Choroid plexus epithelial cell (primary cell): ENCODE results near the gene USP43.
A peak's percentile ranks its signal among the peaks of the same experiment; 100 is the strongest.

ENCODE experiments used
- DNase-seq: peaks from one replicate; pipeline ENCODE4 v3.0.0-alpha.2; 2010; ENCODE audit warnings: low read depth
- H3K4me3 ChIP-seq: 2 replicates; pipeline ENCODE4 v1.5.1; 2011; ENCODE audit warnings: low read depth, mild to moderate bottlenecking, control low read depth, low read length, moderate library complexity
- TF ChIP-seq, protein P1 (sequence below): conservative IDR thresholded peaks from 2 replicates; pipeline ENCODE4 v1.5.1; 2011; ENCODE audit warnings: low read depth, mild to moderate bottlenecking, control low read depth, inconsistent platforms, low read length, moderate library complexity

The USP43 gene

DNA sequence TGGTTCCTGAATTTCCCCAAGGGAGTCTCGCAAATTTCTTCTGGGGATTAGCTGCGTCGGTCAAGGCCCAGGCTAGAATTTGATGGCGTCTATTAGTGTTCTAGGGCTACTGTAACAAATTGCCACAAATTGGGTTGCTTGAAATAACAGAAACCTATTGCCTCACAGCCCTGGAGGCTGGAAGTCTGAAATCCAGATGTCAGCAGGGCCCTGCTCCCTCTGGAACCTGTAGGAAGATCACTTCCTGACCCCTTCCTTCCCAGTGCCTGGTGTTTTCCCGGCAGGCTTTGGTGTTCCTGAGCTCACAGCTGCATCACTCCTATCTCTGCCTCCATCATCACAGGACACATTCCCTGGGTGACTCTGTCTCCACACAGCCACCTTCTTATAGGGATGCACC is 121.7 kb downstream of the USP43 start:
- TF ChIP-seq, protein P1, sequence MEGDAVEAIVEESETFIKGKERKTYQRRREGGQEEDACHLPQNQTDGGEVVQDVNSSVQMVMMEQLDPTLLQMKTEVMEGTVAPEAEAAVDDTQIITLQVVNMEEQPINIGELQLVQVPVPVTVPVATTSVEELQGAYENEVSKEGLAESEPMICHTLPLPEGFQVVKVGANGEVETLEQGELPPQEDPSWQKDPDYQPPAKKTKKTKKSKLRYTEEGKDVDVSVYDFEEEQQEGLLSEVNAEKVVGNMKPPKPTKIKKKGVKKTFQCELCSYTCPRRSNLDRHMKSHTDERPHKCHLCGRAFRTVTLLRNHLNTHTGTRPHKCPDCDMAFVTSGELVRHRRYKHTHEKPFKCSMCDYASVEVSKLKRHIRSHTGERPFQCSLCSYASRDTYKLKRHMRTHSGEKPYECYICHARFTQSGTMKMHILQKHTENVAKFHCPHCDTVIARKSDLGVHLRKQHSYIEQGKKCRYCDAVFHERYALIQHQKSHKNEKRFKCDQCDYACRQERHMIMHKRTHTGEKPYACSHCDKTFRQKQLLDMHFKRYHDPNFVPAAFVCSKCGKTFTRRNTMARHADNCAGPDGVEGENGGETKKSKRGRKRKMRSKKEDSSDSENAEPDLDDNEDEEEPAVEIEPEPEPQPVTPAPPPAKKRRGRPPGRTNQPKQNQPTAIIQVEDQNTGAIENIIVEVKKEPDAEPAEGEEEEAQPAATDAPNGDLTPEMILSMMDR: no peak
- no peak overlapping the region for H3K4me3 ChIP-seq
- DNase-seq: no peak

DNA sequence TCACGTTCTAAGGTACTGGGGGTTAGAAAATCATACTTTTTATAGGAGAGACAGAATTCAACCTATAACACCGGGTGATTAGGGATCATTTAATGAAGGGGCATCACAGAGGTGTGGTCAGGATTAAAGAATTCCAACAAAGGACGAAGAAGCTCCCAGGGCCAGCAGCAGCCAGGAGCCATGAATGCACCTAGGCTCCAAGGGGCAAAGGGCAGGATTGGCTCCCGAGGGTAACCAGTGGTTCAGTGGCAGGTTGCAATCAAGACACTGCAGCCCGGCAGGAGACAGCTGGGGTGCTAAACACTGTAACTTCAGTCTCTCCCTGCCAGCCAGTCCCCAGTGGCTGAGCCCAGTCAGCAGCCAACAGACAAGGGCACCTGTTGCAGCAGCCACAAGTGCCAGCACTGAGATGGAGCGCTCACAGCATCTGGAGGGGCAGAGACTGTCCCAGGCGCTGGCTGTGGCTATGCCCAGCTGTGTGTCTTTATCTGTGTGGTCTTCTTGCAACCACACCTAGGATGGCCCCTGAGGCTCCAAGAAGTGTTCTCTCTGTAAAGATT is 122.2 kb downstream of the USP43 start:
- TF ChIP-seq, protein P1: no peak
- H3K4me3 ChIP-seq: no peak overlapping the region
- DNase-seq: no peak

DNA sequence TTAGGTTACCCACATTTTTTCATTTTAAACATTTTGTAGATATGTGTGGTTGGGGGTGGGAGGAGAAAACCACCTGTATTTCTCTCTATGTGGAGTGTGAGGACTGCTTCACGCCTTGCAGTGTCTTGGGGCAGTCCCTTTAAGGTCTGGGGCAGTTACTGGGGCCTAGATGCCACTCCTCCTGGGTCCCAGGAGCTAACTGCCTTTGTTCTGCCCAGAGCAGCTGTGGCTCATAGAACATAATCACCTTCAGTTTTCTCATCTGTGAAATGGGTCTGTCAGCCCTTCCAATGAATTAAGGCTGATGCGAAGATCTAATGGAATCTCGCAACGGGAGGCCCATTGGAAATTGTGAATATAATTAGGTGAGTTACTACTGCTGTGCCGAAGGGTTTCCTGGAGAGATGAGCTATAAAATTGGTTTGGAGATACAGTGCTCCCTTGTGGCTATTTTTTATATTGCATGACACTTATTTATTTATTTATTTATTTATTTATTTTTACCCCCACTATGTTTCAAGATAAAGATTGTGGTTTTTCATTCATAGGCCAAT is 123.1 kb downstream of the USP43 start:
- TF ChIP-seq, protein P1: peak; percentile 45
- DNase-seq: peak; percentile 56
- H3K4me3 ChIP-seq: no peak overlapping the region

DNA sequence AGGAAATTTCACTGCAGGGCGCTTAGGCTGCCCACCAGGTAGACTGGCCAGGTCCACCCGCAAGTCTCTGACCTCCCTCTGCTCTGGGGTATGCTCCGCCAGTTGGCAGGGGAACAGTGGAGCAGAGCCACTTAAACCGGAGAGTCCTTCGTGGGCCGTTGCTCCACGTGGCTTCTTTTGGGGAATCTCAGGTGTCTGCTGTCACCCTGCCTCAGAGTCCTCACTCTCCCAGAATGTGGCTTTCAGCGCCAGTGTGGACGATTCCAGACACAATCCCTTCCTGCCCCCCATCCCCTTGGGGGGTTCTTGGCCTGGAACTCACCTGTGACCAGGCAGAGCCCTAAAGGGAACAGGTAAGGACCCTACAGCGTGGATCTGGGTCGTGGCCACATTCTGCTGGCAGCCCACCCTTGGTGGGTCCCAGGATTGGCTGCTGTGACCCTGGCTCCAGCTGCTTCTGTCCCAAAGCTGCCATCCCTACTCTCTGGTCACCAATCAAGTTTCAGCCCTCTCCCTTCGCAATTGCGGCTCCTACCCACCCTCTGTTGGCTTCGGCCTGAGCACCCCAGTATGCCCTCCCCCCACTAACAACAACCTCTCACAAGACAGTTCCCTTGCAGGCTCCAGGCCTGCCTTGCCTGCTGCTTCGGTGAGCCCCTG is 123.8 kb downstream of the USP43 start:
- DNase-seq: no peak
- no peak overlapping the region for H3K4me3 ChIP-seq
- TF ChIP-seq, protein P1: no peak

DNA sequence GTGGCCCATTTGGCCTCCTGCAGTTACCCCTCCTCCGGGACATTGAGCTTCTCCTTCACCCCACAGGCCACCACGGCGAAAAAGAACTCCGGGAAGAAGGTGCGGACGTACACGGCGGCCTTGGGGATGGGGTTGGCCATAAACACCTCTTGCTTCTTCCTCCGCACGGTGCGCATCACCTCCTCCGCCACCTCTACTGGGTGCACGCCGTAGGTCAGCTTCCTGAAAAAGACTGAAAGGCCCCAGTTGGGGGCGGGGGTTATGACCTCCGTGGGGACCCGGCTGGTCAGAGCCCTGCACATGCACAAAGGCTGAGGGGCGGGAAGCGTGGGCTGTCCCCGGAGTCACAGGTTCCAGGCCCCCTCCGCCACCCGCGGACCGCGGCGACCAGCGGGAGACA is 126.1 kb downstream of the USP43 start:
- TF ChIP-seq, protein P1: no peak
- no peak overlapping the region for H3K4me3 ChIP-seq
- no peak for DNase-seq

DNA sequence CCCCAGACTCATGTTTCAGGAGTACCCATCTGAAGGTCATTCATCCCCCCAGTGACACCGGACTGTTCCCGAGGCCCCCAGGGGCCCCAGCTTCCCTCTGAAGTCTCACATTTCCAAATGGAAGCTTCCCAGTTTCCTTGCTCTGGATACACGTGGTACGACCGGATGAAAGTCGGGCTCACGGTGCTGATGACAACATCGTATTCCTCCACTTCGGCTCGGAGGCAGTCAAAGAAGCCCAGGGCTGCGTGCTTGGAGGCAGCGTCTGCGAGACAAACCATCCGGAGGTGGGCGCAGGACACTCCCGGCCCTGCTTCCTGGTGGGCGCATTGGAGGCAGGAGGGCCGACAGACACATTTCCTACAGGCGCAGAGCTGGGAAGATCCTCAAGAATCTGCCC is 127.3 kb downstream of the USP43 start:
- no peak for DNase-seq
- H3K4me3 ChIP-seq: no peak overlapping the region
- TF ChIP-seq, protein P1: no peak

DNA sequence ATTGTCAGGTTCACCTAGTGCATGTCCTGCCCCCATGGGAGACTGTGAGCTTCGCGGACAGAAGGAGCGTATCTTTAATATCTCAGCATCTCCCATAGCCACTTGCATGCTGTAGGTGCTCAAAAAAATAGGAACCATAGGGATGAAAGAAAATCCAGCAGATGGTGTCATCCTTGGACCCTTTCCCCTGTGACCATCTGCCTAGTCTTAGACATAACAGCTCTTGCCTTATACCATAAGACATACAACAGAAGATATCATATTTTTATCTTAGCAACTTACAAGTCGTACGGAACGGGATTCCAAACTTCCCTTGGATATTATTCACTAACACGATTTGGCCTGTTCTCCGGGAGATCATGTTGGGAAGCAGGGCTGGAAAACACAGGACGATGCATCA is 131.6 kb downstream of the USP43 start:
- DNase-seq: no peak
- no peak overlapping the region for H3K4me3 ChIP-seq
- TF ChIP-seq, protein P1: no peak
